ENCODE results near the gene RAPSN.

GRCh38 chr11:47435687-47436086 is 13.2 kb downstream of the RAPSN start:
- TF ChIP-seq EZH2 (IDR thresholded peaks at IDR 0.05; ENCODE audit: borderline replicate concordance, low read length): no peak
- no peak for TF ChIP-seq CTCF (IDR thresholded peaks at IDR 0.05; ENCODE audit: low read length)

All from OCI-LY1 (cell line).